Activated T-helper 17 cell treated with anti-CD3 and anti-CD28 coated beads, Interleukin-2, amount 50 U/mL, for 72 hours (primary cell): ENCODE results near the gene ARHGEF9. TPM values are rescaled to one million over a fixed set of nuclear protein-coding genes. Genes with fewer than 3 reads are reported as not detected.
A peak's percentile ranks its signal among the peaks of the same experiment; 100 is the strongest.
"Not testable (repeated sequence)": the region's sequence is repeated elsewhere in the genome, so short reads cannot be mapped to it uniquely, and the experiment has no call there.

ENCODE experiments used
- ATAC-seq: fragments of 150-1000 bp; cut with Tn5 transposase; replicated peaks from 2 replicates; pipeline ENCODE4 v1.10.0; 2021; ENCODE audit warnings: mild to moderate bottlenecking, moderate library complexity
- H3K27ac Mint-ChIP-seq: one replicate; pipeline ENCODE4 v1.8.0; 2022; ENCODE audit warnings: mixed read lengths
- H3K27me3 Mint-ChIP-seq: one replicate; pipeline ENCODE4 v1.8.0; 2022; ENCODE audit warnings: mixed read lengths
- H3K36me3 Mint-ChIP-seq: one replicate; pipeline ENCODE4 v1.8.0; 2022; ENCODE audit warnings: low read depth, mild to moderate bottlenecking, mixed read lengths
- H3K4me1 Mint-ChIP-seq: one replicate; pipeline ENCODE4 v1.8.0; 2022; ENCODE audit warnings: mixed read lengths
- H3K4me3 Mint-ChIP-seq: one replicate; pipeline ENCODE4 v1.8.0; 2022; ENCODE audit warnings: mild to moderate bottlenecking, mixed read lengths
- H3K9me3 Mint-ChIP-seq: one replicate; pipeline ENCODE4 v1.8.0; 2022; ENCODE audit warnings: mixed read lengths
- total RNA-seq, 2 donors: library from RNA; stranded (reverse); gene quantifications; one replicate each; pipeline ENCODE4 v1.2.3, GENCODE V29; 2022

Gene ARHGEF9
- total RNA-seq = 10 to 100 TPM; 16.9 to 17.9 TPM

GRCh38 chrX:63784902-63785707, at the start of gene ARHGEF9:
Gene ARHGEF9, minus strand, starts transcription at chrX:63785214. Its CDS starts 69 bp downstream, at chrX:63785145.
- no peaks in the 10 kb centered on the region for H3K4me1 Mint-ChIP-seq
- H3K9me3 Mint-ChIP-seq = no peaks in the 10 kb centered on the region
- H3K36me3 Mint-ChIP-seq = no peaks in the 10 kb centered on the region
- no peak for ATAC-seq
- peak within 1 kb of the TSS; percentile 26 for H3K4me3 Mint-ChIP-seq
- H3K27ac Mint-ChIP-seq = no peak within 1 kb of the TSS
- peaks cover 11% of the 10 kb centered on the region for H3K27me3 Mint-ChIP-seq

- H3K4me3 Mint-ChIP-seq, H3K4me1 Mint-ChIP-seq, H3K36me3 Mint-ChIP-seq, H3K27ac Mint-ChIP-seq, H3K9me3 Mint-ChIP-seq, H3K27me3 Mint-ChIP-seq, ATAC-seq: not testable (repeated sequence)
These were observed 40.4 kb upstream of the ARHGEF9 start for GRCh38 chrX:63825446-63825845.

- no peak overlapping the region for H3K27ac Mint-ChIP-seq
- no peak for ATAC-seq
- H3K4me3 Mint-ChIP-seq = no peak overlapping the region
- H3K27me3 Mint-ChIP-seq = no peaks in the 10 kb centered on the region
- no peaks in the 10 kb centered on the region for H3K36me3 Mint-ChIP-seq
- no peaks in the 10 kb centered on the region for H3K4me1 Mint-ChIP-seq
- H3K9me3 Mint-ChIP-seq = no peaks in the 10 kb centered on the region
These were observed 33.1 kb upstream of the ARHGEF9 start for GRCh38 chrX:63818156-63818555.

- H3K4me1 Mint-ChIP-seq = no peaks in the 10 kb centered on the region
- no peaks in the 10 kb centered on the region for H3K27me3 Mint-ChIP-seq
- no peak overlapping the region for H3K4me3 Mint-ChIP-seq
- H3K36me3 Mint-ChIP-seq = no peaks in the 10 kb centered on the region
- H3K27ac Mint-ChIP-seq = no peak overlapping the region
- H3K9me3 Mint-ChIP-seq = no peaks in the 10 kb centered on the region
- no peak for ATAC-seq
These were observed 32.7 kb upstream of the ARHGEF9 start for GRCh38 chrX:63817696-63818095.

GRCh38 chrX:63812823-63813222, 27.8 kb upstream of the ARHGEF9 start:
- Mint-ChIP-seq H3K4me3 (no peak overlapping the region), H3K4me1 (no peaks in the 10 kb centered on the region), H3K9me3 (no peaks in the 10 kb centered on the region), H3K27ac (no peak overlapping the region), H3K36me3 (no peaks in the 10 kb centered on the region), H3K27me3 (peaks cover 4% of the 10 kb centered on the region)
- ATAC-seq = no peak

GRCh38 chrX:63810746-63811145, 25.7 kb upstream of the ARHGEF9 start:
- H3K9me3 Mint-ChIP-seq = no peaks in the 10 kb centered on the region
- no peaks in the 10 kb centered on the region for H3K4me1 Mint-ChIP-seq
- H3K4me3 Mint-ChIP-seq = no peak overlapping the region
- peaks cover 4% of the 10 kb centered on the region for H3K27me3 Mint-ChIP-seq
- H3K36me3 Mint-ChIP-seq = no peaks in the 10 kb centered on the region
- ATAC-seq = no peak
- no peak overlapping the region for H3K27ac Mint-ChIP-seq

GRCh38 chrX:63809173-63809572, 24.2 kb upstream of the ARHGEF9 start:
- no peak for ATAC-seq
- H3K27ac Mint-ChIP-seq = no peak overlapping the region
- no peaks in the 10 kb centered on the region for H3K36me3 Mint-ChIP-seq
- H3K4me1 Mint-ChIP-seq = no peaks in the 10 kb centered on the region
- H3K9me3 Mint-ChIP-seq = no peaks in the 10 kb centered on the region
- H3K4me3 Mint-ChIP-seq = no peak overlapping the region
- peaks cover 4% of the 10 kb centered on the region for H3K27me3 Mint-ChIP-seq

GRCh38 chrX:63795406-63795805, 10.4 kb upstream of the ARHGEF9 start:
- H3K4me3 Mint-ChIP-seq, H3K4me1 Mint-ChIP-seq, H3K9me3 Mint-ChIP-seq, H3K27ac Mint-ChIP-seq, H3K27me3 Mint-ChIP-seq, H3K36me3 Mint-ChIP-seq: not testable (repeated sequence)
- peak; percentile 83 for ATAC-seq

GRCh38 chrX:63785708-63786040, 660 bp upstream of the ARHGEF9 start:
- no peaks in the 10 kb centered on the region for H3K4me1 Mint-ChIP-seq
- no peak for ATAC-seq
- no peak overlapping the region for H3K27ac Mint-ChIP-seq
- peaks cover 11% of the 10 kb centered on the region for H3K27me3 Mint-ChIP-seq
- H3K4me3 Mint-ChIP-seq = no peak overlapping the region
- no peaks in the 10 kb centered on the region for H3K36me3 Mint-ChIP-seq
- no peaks in the 10 kb centered on the region for H3K9me3 Mint-ChIP-seq

GRCh38 chrX:63784346-63784901, 590 bp downstream of the ARHGEF9 start:
- H3K36me3 Mint-ChIP-seq = no peaks in the 10 kb centered on the region
- no peak for ATAC-seq
- H3K27ac Mint-ChIP-seq = no peak overlapping the region
- no peaks in the 10 kb centered on the region for H3K9me3 Mint-ChIP-seq
- peaks cover 11% of the 10 kb centered on the region for H3K27me3 Mint-ChIP-seq
- no peaks in the 10 kb centered on the region for H3K4me1 Mint-ChIP-seq
- H3K4me3 Mint-ChIP-seq = peak overlapping the region; percentile 26

GRCh38 chrX:63782515-63782914, 2.5 kb downstream of the ARHGEF9 start:
- Mint-ChIP-seq H3K4me3 (no peak overlapping the region), H3K9me3 (no peaks in the 10 kb centered on the region), H3K27ac (no peak overlapping the region), H3K36me3 (no peaks in the 10 kb centered on the region), H3K4me1 (no peaks in the 10 kb centered on the region), H3K27me3 (peaks cover 11% of the 10 kb centered on the region)
- ATAC-seq = no peak

- Mint-ChIP-seq H3K36me3 (no peaks in the 10 kb centered on the region), H3K27ac (no peak overlapping the region), H3K9me3 (no peaks in the 10 kb centered on the region), H3K27me3 (peaks cover 8% of the 10 kb centered on the region), H3K4me1 (no peaks in the 10 kb centered on the region), H3K4me3 (no peak overlapping the region)
- no peak for ATAC-seq
These were observed 16.3 kb downstream of the ARHGEF9 start for GRCh38 chrX:63768760-63769159.

GRCh38 chrX:63765712-63766111, 19.3 kb downstream of the ARHGEF9 start:
- H3K4me3 Mint-ChIP-seq = no peak overlapping the region
- H3K9me3 Mint-ChIP-seq = no peaks in the 10 kb centered on the region
- no peaks in the 10 kb centered on the region for H3K36me3 Mint-ChIP-seq
- H3K27ac Mint-ChIP-seq = no peak overlapping the region
- no peak for ATAC-seq
- peaks cover 2% of the 10 kb centered on the region for H3K27me3 Mint-ChIP-seq
- no peaks in the 10 kb centered on the region for H3K4me1 Mint-ChIP-seq

- Mint-ChIP-seq H3K4me3 (no peak overlapping the region), H3K27ac (no peak overlapping the region), H3K9me3 (no peaks in the 10 kb centered on the region), H3K36me3 (no peaks in the 10 kb centered on the region), H3K27me3 (no peaks in the 10 kb centered on the region), H3K4me1 (no peaks in the 10 kb centered on the region)
- no peak for ATAC-seq
These were observed 20.1 kb downstream of the ARHGEF9 start for GRCh38 chrX:63764946-63765345.

- H3K4me1 Mint-ChIP-seq = no peaks in the 10 kb centered on the region
- no peak for ATAC-seq
- no peaks in the 10 kb centered on the region for H3K27me3 Mint-ChIP-seq
- no peaks in the 10 kb centered on the region for H3K36me3 Mint-ChIP-seq
- H3K4me3 Mint-ChIP-seq = no peak overlapping the region
- no peak overlapping the region for H3K27ac Mint-ChIP-seq
- H3K9me3 Mint-ChIP-seq = no peaks in the 10 kb centered on the region
These were observed 23.4 kb downstream of the ARHGEF9 start for GRCh38 chrX:63761639-63762038.
